Dedifferentiated amniotic fluid mesenchymal stem cell (primary cell): ENCODE results near the gene CPEB3.

Experiments used
- DNase-seq: peaks from one replicate; pipeline ENCODE4 v3.0.0-alpha.2; 2016; ENCODE audit errors: extremely low spot score

CPEB3 gene

GRCh38 chr10:92103376-92104090 is 187.3 kb downstream of the CPEB3 start:
- DNase-seq, result no peak

GRCh38 chr10:92102601-92103213 is 188.2 kb downstream of the CPEB3 start:
- no peak for DNase-seq

GRCh38 chr10:92094960-92095359 is 195.9 kb downstream of the CPEB3 start:
- DNase-seq, result no peak

- DNase-seq, result no peak
These were observed 198.9 kb downstream of the CPEB3 start for GRCh38 chr10:92091965-92092364.

- DNase-seq, result peak; percentile 83
These were observed 203.0 kb downstream of the CPEB3 start for GRCh38 chr10:92087750-92088395.

- no peak for DNase-seq
These were observed 208.1 kb downstream of the CPEB3 start for GRCh38 chr10:92082583-92083280.

- DNase-seq, result no peak
These were observed 209.2 kb downstream of the CPEB3 start for GRCh38 chr10:92081641-92082040.

GRCh38 chr10:92080244-92080643 is 210.6 kb downstream of the CPEB3 start:
- no peak for DNase-seq

- no peak for DNase-seq
These were observed 211.9 kb downstream of the CPEB3 start for GRCh38 chr10:92079003-92079402.

- DNase-seq, result no peak
These were observed 214.2 kb downstream of the CPEB3 start for GRCh38 chr10:92076722-92077121.

- DNase-seq, result no peak
These were observed 215.0 kb downstream of the CPEB3 start for GRCh38 chr10:92075829-92076228.

- no peak for DNase-seq
These were observed 216.6 kb downstream of the CPEB3 start for GRCh38 chr10:92074126-92074887.

- DNase-seq, result no peak
These were observed 222.0 kb downstream of the CPEB3 start for GRCh38 chr10:92068900-92069299.

- DNase-seq, result no peak
These were observed 224.5 kb downstream of the CPEB3 start for GRCh38 chr10:92066386-92066785.

GRCh38 chr10:92064506-92064905 is 226.4 kb downstream of the CPEB3 start:
- DNase-seq, result no peak

- no peak for DNase-seq
These were observed 228.6 kb downstream of the CPEB3 start for GRCh38 chr10:92062273-92062672.

- no peak for DNase-seq
These were observed 236.1 kb downstream of the CPEB3 start for GRCh38 chr10:92054807-92055206.

- no peak for DNase-seq
These were observed 238.1 kb downstream of the CPEB3 start for GRCh38 chr10:92052741-92053140.

GRCh38 chr10:92052088-92052487 is 238.8 kb downstream of the CPEB3 start:
- no peak for DNase-seq

GRCh38 chr10:92047215-92047614 is 243.7 kb downstream of the CPEB3 start:
- DNase-seq, result no peak

GRCh38 chr10:92045641-92046106 is 245.2 kb downstream of the CPEB3 start:
- no peak for DNase-seq

GRCh38 chr10:92042541-92042940 is 248.3 kb downstream of the CPEB3 start:
- no peak for DNase-seq
